HEK293T (cell line): Measurements from ENCODE around the gene USP49.

Experiments
- CTCF ChIA-PET: fragments of 350-600 bp; formaldehyde crosslinking; extraction: SDS; loops from one replicate; lab custom pipeline; 2021; ENCODE audit warnings: antibody characterized with exemption, inconsistent platforms; lab: Yijun Ruan, JAX
- POLR2A ChIA-PET: fragments of 350-600 bp; formaldehyde crosslinking; extraction: SDS; loops from one replicate; lab custom pipeline; 2020; ENCODE audit warnings: antibody characterized with exemption, inconsistent platforms; lab: Yijun Ruan, JAX
- DNase-seq: peaks from one replicate; pipeline ENCODE4 v3.0.0; 2012; ENCODE audit warnings: mixed read lengths; ENCODE audit errors: extremely low spot score
- ARNT ChIP-seq: fragments of 450-650 bp; IDR thresholded peaks from 2 replicates; pipeline ENCODE4 v1.6.1; 2017; ENCODE audit warnings: mild to moderate bottlenecking
- BHLHE40 ChIP-seq: fragments of 450-650 bp; IDR thresholded peaks from 2 replicates; pipeline ENCODE4 v1.6.1; 2016; ENCODE audit warnings: mild to moderate bottlenecking, moderate library complexity, borderline replicate concordance
- CTBP1 ChIP-seq: fragments of 450-650 bp; IDR thresholded peaks from 2 replicates; pipeline ENCODE4 v1.6.1; 2016; ENCODE audit warnings: borderline replicate concordance
- ELF4 ChIP-seq: fragments of 450-650 bp; IDR thresholded peaks from 2 replicates; pipeline ENCODE4 v1.6.1; 2017; ENCODE audit warnings: antibody characterized with exemption
- FOXA1 ChIP-seq: fragments of 450-650 bp; IDR thresholded peaks from 2 replicates; pipeline ENCODE4 v1.6.1; 2016; ENCODE audit warnings: mild to moderate bottlenecking
- FOXK2 ChIP-seq: fragments of 450-650 bp; IDR thresholded peaks from 2 replicates; pipeline ENCODE4 v1.6.1; 2016; ENCODE audit warnings: mild to moderate bottlenecking
- FOXM1 ChIP-seq: fragments of 450-650 bp; IDR thresholded peaks from 2 replicates; pipeline ENCODE4 v1.6.1; 2017; ENCODE audit warnings: mild to moderate bottlenecking, borderline replicate concordance
- HDGF ChIP-seq: fragments of 450-650 bp; IDR thresholded peaks from 2 replicates; pipeline ENCODE4 v1.6.1; 2017; ENCODE audit warnings: antibody characterized with exemption, borderline replicate concordance
- L3MBTL2 ChIP-seq: fragments of 450-650 bp; conservative IDR thresholded peaks from 2 replicates; pipeline ENCODE4 v1.6.1; 2016; ENCODE audit warnings: mild to moderate bottlenecking
- LEF1 ChIP-seq: fragments of 450-650 bp; IDR thresholded peaks from 2 replicates; pipeline ENCODE4 v1.6.1; 2017; ENCODE audit warnings: mild to moderate bottlenecking, borderline replicate concordance
- NFRKB ChIP-seq: fragments of 450-650 bp; IDR thresholded peaks from 2 replicates; pipeline ENCODE4 v1.6.1; 2016; ENCODE audit warnings: mild to moderate bottlenecking, moderate library complexity
- SP1 ChIP-seq: fragments of 450-650 bp; IDR thresholded peaks from 2 replicates; pipeline ENCODE4 v1.6.1; 2017
- SUZ12 ChIP-seq: fragments of 450-650 bp; IDR thresholded peaks from 2 replicates; pipeline ENCODE4 v1.6.1; 2016; ENCODE audit warnings: mild to moderate bottlenecking
- TARDBP ChIP-seq: fragments of 450-650 bp; IDR thresholded peaks from 2 replicates; pipeline ENCODE4 v1.6.1; 2016
- ZNF384 ChIP-seq: fragments of 450-650 bp; IDR thresholded peaks from 2 replicates; pipeline ENCODE4 v1.6.1; 2016
- TF ChIP-seq, protein P1 (sequence below): fragments of 450-650 bp; IDR thresholded peaks from 2 replicates; pipeline ENCODE4 v1.6.1; 2016

The USP49 gene

DNA sequence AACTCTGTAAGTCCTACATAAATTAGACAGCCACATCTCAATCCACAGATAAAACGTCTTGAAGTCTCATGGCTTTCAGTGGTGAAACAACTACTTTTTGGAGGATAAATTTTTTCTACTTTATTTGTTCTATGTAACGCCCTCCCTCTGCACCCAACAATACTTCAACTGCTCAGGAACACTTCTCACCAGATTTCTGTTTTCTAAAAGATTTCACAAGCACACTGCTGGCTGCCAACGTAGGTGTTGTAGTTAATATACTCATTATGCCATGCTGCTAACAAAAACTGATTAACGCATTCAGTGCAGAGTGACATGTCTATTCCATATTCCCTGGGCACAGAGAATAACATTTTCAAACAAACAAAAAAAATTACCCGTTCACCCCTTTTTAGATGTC is 10.2 kb downstream of the USP49 start:
- ChIA-PET CTCF (no interaction called here), POLR2A (no interaction called here)
- TF ChIP-seq TARDBP (no peak), FOXK2 (no peak), BHLHE40 (no peak), NFRKB (no peak), CTBP1 (no peak), FOXA1 (no peak), FOXM1 (no peak), SP1 (no peak), LEF1 (no peak), ARNT (no peak), L3MBTL2 (no peak), HDGF (no peak), ELF4 (no peak)
- TF ChIP-seq, protein P1, sequence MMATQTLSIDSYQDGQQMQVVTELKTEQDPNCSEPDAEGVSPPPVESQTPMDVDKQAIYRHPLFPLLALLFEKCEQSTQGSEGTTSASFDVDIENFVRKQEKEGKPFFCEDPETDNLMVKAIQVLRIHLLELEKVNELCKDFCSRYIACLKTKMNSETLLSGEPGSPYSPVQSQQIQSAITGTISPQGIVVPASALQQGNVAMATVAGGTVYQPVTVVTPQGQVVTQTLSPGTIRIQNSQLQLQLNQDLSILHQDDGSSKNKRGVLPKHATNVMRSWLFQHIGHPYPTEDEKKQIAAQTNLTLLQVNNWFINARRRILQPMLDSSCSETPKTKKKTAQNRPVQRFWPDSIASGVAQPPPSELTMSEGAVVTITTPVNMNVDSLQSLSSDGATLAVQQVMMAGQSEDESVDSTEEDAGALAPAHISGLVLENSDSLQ = no peak
- no peak for DNase-seq

DNA sequence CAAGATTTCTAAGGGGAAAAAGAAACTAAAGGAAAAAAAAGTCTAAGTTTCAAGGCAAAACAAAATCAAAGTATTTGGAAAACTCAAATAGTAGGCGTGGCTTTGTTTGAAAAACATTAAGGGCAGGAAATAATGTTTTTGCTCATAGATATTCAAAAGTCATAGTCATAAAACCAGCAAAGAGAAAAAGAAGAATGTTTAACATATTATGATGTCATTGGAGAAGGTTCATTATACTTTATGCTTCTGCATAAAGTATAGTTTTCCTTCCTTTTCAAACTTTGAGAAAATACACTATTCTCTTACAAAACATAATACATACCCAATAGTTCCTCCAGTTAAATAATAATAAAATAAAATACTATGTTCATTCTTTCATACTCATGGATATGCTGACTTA is 13.7 kb downstream of the USP49 start:
- ChIA-PET CTCF (no interaction called here), POLR2A (no interaction called here)
- no peak for DNase-seq
- no peak for TF ChIP-seq FOXM1
- TF ChIP-seq NFRKB = no peak
- TF ChIP-seq TARDBP = no peak
- TF ChIP-seq CTBP1 = no peak
- TF ChIP-seq, protein P1 = no peak
- TF ChIP-seq HDGF = no peak
- TF ChIP-seq L3MBTL2 = no peak
- no peak for TF ChIP-seq SUZ12
- no peak for TF ChIP-seq SP1
- TF ChIP-seq FOXK2 = no peak
- no peak for TF ChIP-seq LEF1
- TF ChIP-seq FOXA1 = no peak
- no peak for TF ChIP-seq ZNF384

GRCh38 chr6:41878961-41879405 is 16.2 kb downstream of the USP49 start:
- ChIA-PET CTCF (no interaction called here), POLR2A (no interaction called here)
- no peak for DNase-seq
- TF ChIP-seq L3MBTL2 (no peak), TARDBP (no peak), ZNF384 (no peak), FOXK2 (no peak), SP1 (no peak), BHLHE40 (no peak), ARNT (no peak), NFRKB (no peak)

GRCh38 chr6:41878246-41878645 is 16.9 kb downstream of the USP49 start:
- DNase-seq = no peak
- CTCF ChIA-PET = no interaction called here
- POLR2A ChIA-PET = no interaction called here
- TF ChIP-seq CTBP1 = no peak
- TF ChIP-seq SUZ12 = no peak

DNA sequence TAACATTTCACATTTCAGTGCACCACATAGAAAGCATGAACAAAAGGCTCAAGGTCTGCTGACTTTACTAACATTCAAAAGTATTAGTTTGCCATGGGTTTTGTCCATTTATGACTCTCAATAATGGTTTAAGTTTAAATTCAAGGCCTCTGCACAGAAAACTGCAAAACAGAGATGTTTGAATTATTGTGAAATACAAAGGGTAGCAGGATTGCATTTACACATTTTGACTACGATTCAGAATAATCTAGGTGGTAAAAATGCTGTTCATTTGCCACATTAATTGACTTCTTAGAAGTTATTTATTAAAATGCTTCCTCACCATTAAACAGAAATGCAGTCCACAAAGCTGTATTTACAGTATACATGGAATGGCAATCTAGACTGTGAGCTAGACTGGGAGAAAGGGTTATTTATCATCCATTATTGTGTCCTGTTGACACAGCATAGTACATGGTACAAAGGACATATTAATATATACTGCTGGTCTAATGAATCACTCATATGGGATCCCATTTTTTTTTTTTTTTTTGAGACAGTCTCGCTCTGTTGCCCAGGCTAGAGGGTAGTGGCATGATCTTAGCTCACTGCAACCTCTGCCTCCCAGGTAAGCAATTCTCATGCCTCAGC is 18.0 kb downstream of the USP49 start:
- CTCF ChIA-PET = no interaction called here
- POLR2A ChIA-PET = no interaction called here
- TF ChIP-seq BHLHE40 (no peak), FOXK2 (no peak), ZNF384 (no peak), FOXM1 (no peak), FOXA1 (no peak), TARDBP (no peak), CTBP1 (no peak), LEF1 (no peak)
- TF ChIP-seq, protein P1 = no peak
- DNase-seq = no peak

GRCh38 chr6:41874741-41875140 is 20.4 kb downstream of the USP49 start:
- no peak for TF ChIP-seq SP1
- TF ChIP-seq, protein P1 = no peak
- TF ChIP-seq ELF4 = no peak
- TF ChIP-seq NFRKB = no peak
- no peak for TF ChIP-seq FOXK2
- no peak for TF ChIP-seq L3MBTL2
- DNase-seq = no peak
- ChIA-PET CTCF (interaction anchor here (1.2 kb wide), 1 partner anchor 28 kb away, joined by 4 read pairs; no protein-coding TSS in a partner anchor), POLR2A (no interaction called here)

GRCh38 chr6:41872147-41872546 is 23.0 kb downstream of the USP49 start:
- CTCF ChIA-PET = no interaction called here
- no peak for DNase-seq

More at GRCh38 chr6:41872147-41872546, 23.0 kb downstream of the USP49 start:
- POLR2A ChIA-PET = no interaction called here
- TF ChIP-seq NFRKB = no peak
- TF ChIP-seq ELF4 = no peak
- no peak for TF ChIP-seq ZNF384
- TF ChIP-seq SUZ12 = no peak
- no peak for TF ChIP-seq FOXK2
- TF ChIP-seq BHLHE40 = no peak
